Measurements from ENCODE around the gene SHISA5. TPM values are rescaled to one million over a fixed set of nuclear protein-coding genes. Genes with fewer than 3 reads are reported as not detected.

Gene SHISA5
- total and polyA plus RNA-seq, 10 of the 15 experiments (the other 5 are each of a cell fraction or from before 2014, with no cell fraction given) = 17.1 to 148 (median 67.3) TPM

GRCh38 chr3:48436477-48436787 lies 67.5 kb downstream of the SHISA5 start:
- ChIA-PET POLR2A (interaction anchor here (0.6 to 2.4 kb wide), 16 partner anchors 10 to 242 kb away, joined by 3 to 11 read pairs (median 4); partner anchors contain the start of genes ATRIP and PFKFB4), RAD21 (ENCODE audit: unreplicated experiment) (interaction anchor here (0.6 to 4.9 kb wide), 63 partner anchors 9 to 571 kb away, joined by 3 to 259 read pairs (median 4); partner anchors contain the start of genes ATRIP, CDC25A, PFKFB4 and SLC26A6), CTCF (interaction anchor here (0.6 to 12.5 kb wide), 95 partner anchors 10 to 958 kb away, joined by 3 to 757 read pairs (median 6); partner anchors contain the start of genes ATRIP, CAMP, CDC25A and IP6K2), SMC1A (ENCODE audit: uncharacterized antibody, unreplicated experiment) (interaction anchor here (0.6 to 11.5 kb wide), 63 partner anchors 9 to 253 kb away, joined by 3 to 287 read pairs (median 6); partner anchors contain the start of genes ATRIP, CDC25A, FBXW12 and PFKFB4)
- Histone ChIP-seq H4K20me1 (ENCODE audit: control insufficient read depth, insufficient read depth) (no peaks in the 10 kb centered on the region), H3K9me3 (replicated peaks; ENCODE audit: control insufficient read depth, insufficient read depth, low read length) (no peaks in the 10 kb centered on the region), H3K9ac (ENCODE audit: control insufficient read depth, insufficient read depth, low read length) (no peak overlapping the region), H3K36me3 (ENCODE audit: control insufficient read depth in 2 of 2, insufficient read depth in 2 of 2, low read length in 1 of 2) (peaks cover 2 to 16% of the 10 kb centered on the region in 2 experiments; a peak in 2 of 4 replicates), H3K4me2 (ENCODE audit: control insufficient read depth, insufficient read depth) (no peak overlapping the region), H3K27me3 (replicated peaks in 1 of 2; ENCODE audit: control insufficient read depth in 2 of 2, insufficient read depth in 2 of 2, low read length in 1 of 2) (no peaks in the 10 kb centered on the region), H3K4me3 (no peak overlapping the region), H2AFZ (ENCODE audit: control insufficient read depth, low read depth, low read length) (no peak overlapping the region), H3K4me1 (ENCODE audit: control insufficient read depth, insufficient read depth, low read length) (peaks cover 25% of the 10 kb centered on the region), H3K27ac (ENCODE audit: control insufficient read depth, insufficient read depth) (no peak overlapping the region; the same call in 1 of the 2 replicates), H3K79me2 (ENCODE audit: control insufficient read depth, insufficient read depth, low read length) (peaks cover 26% of the 10 kb centered on the region)
- BruUV-seq (replicated peaks) = no TSS peak
- 38% methylated on average over 1 of the region's 1 CpG for WGBS (ENCODE audit: insufficient coverage, insufficient replicate concordance, low lambda C conversion rate, missing lambda C conversion rate)
- intact Hi-C loops (cut with micrococcal nuclease; ENCODE audit: unreplicated experiment) (loop anchor here (1.0 kb wide), 3 partner anchors 35 to 204 kb away; no protein-coding TSS in a partner anchor), in situ Hi-C loops (cut with MboI) (loop anchor here (5.0 kb wide), 3 partner anchors 34 to 204 kb away; no protein-coding TSS in a partner anchor)
- ATAC-seq (no peak), FAIRE-seq (no peak), DNase-seq (ENCODE audit: low read depth, low spot score) (no peak)
- no peak for TF ChIP-seq CBX3 (IDR thresholded peaks at IDR 0.05; ENCODE audit: borderline replicate concordance, low read depth)
- TF ChIP-seq MLLT1 (IDR thresholded peaks at IDR 0.05) = no peak
- TF ChIP-seq IRF4 (IDR thresholded peaks at IDR 0.05; ENCODE audit: low read depth, low read length) = no peak
- TF ChIP-seq SKIL (IDR thresholded peaks at IDR 0.05; ENCODE audit: low read depth, poor library complexity, severe bottlenecking) = no peak
- TF ChIP-seq ZNF687 (IDR thresholded peaks at IDR 0.05) = no peak
